ENCODE data around the gene RGS3.

RGS3 gene

GRCh38 chr9:113646491-113646890 lies 183.0 kb downstream of the RGS3 start:
- in situ Hi-C loops (cut with HindIII; ENCODE audit: low sequenced_read_pairs), result no loop called here

All from endothelial cell of hepatic sinusoid (primary cell).